Thymus (tissue), 11 donors: Measurements from ENCODE around the gene SBK3. TPM values are rescaled to one million over a fixed set of nuclear protein-coding genes. Genes with fewer than 3 reads are reported as not detected.
"Not testable (repeated sequence)": the region's sequence is repeated elsewhere in the genome, so short reads cannot be mapped to it uniquely, and the experiment has no call there.

Experiments
- DNase-seq, 9 donors: peaks; one replicate each; pipeline ENCODE4 v3.0.0-alpha.2; 2013; ENCODE audit warnings: low spot score in 9 of 9, low read depth in 6 of 9, missing footprints in 1 of 9
- H3K27ac ChIP-seq, 2 donors: one replicate each; pipeline ENCODE4 v1.5.1; 2013; ENCODE audit warnings: control low read depth in 1 of 2, low read depth in 1 of 2, low read length in 1 of 2, mild to moderate bottlenecking in 1 of 2, moderate library complexity in 1 of 2
- H3K27me3 ChIP-seq, 2 donors: one replicate each; pipeline ENCODE4 v1.5.1; 2013; ENCODE audit warnings: low read length in 1 of 2; ENCODE audit not compliant: control insufficient read depth in 2 of 2, insufficient read depth in 1 of 2
- H3K36me3 ChIP-seq, 2 donors: one replicate each; pipeline ENCODE4 v1.5.1; 2013; ENCODE audit warnings: low read length in 1 of 2, mild to moderate bottlenecking in 1 of 2, moderate library complexity in 1 of 2; ENCODE audit not compliant: control insufficient read depth in 2 of 2, insufficient read depth in 2 of 2
- H3K4me1 ChIP-seq, 2 donors: one replicate each; pipeline ENCODE4 v1.5.1; 2013; ENCODE audit warnings: low read length in 2 of 2; ENCODE audit not compliant: control insufficient read depth in 2 of 2, insufficient read depth in 2 of 2
- H3K4me3 ChIP-seq, 2 donors: one replicate each; pipeline ENCODE4 v1.5.1; 2013; ENCODE audit warnings: low read length in 2 of 2, control low read depth in 1 of 2, mild to moderate bottlenecking in 1 of 2
- H3K9me3 ChIP-seq, 2 donors: one replicate each; pipeline ENCODE4 v1.5.1; 2013; ENCODE audit warnings: low read length in 1 of 2, mild to moderate bottlenecking in 1 of 2; ENCODE audit not compliant: control insufficient read depth in 2 of 2, insufficient read depth in 1 of 2
- WGBS: extraction: QIAGEN DNeasy Blood & Tissue Kit; methylation state at CpG from one replicate; pipeline ENCODE4 v1.1.7; 2013; 5-methylcytosine and 5-hydroxymethylcytosine counted together
- polyA plus RNA-seq: library from polyadenylated mRNA; stranded (reverse); fragments of 200-250 nt; gene quantifications from one replicate; pipeline ENCODE4 v1.2.3, GENCODE V29; 2013
- total RNA-seq: library from RNA; stranded (reverse); fragments of 120-200 nt; gene quantifications from one replicate; pipeline ENCODE4 v1.2.4, GENCODE V29; 2013
- donor health status: healthy.

Gene SBK3
- total and polyA plus RNA-seq, 2 donors, result 0.11 TPM; not detected in 1

GRCh38 chr19:55497763-55498162 is 47.6 kb downstream of the SBK3 start:
- no peak for DNase-seq
- H3K36me3 ChIP-seq, result peaks cover 8 to 25% of the 10 kb centered on the region in 2 donors
- peaks cover 0 to 17% of the 10 kb centered on the region in 2 donors for H3K9me3 ChIP-seq
- H3K4me3 ChIP-seq, result no peak overlapping the region
- peaks cover 3 to 27% of the 10 kb centered on the region in 2 donors for H3K4me1 ChIP-seq
- peaks cover 0 to 18% of the 10 kb centered on the region in 2 donors for H3K27me3 ChIP-seq
- H3K27ac ChIP-seq, result no peak overlapping the region
- 94% methylated on average over 13 of the region's 13 CpGs for WGBS

GRCh38 chr19:55496820-55497219 is 48.5 kb downstream of the SBK3 start:
- 90% methylated on average over 10 of the region's 10 CpGs for WGBS
- Histone ChIP-seq H3K27me3 (peaks cover 0 to 21% of the 10 kb centered on the region in 2 donors), H3K9me3 (peaks cover 0 to 16% of the 10 kb centered on the region in 2 donors), H3K4me1 (peaks cover 13 to 37% of the 10 kb centered on the region in 2 donors), H3K36me3 (peaks cover 8 to 24% of the 10 kb centered on the region in 2 donors)
- not testable (repeated sequence) for DNase-seq, H3K4me3 ChIP-seq, H3K27ac ChIP-seq

GRCh38 chr19:55495646-55496349 is 49.5 kb downstream of the SBK3 start:
- WGBS, result 95% methylated on average over 11 of the region's 11 CpGs

GRCh38 chr19:55494172-55494761 is 51.1 kb downstream of the SBK3 start:
- Histone ChIP-seq H3K9me3 (no peaks in the 10 kb centered on the region), H3K27me3 (peaks cover 0 to 34% of the 10 kb centered on the region in 2 donors), H3K4me1 (peaks cover 18 to 49% of the 10 kb centered on the region in 2 donors), H3K36me3 (peaks cover 0 to 5% of the 10 kb centered on the region in 2 donors), H3K4me3 (no peak overlapping the region), H3K27ac (no peak overlapping the region)
- peak in 1 of 9 donors; percentile 33 for DNase-seq
- WGBS, result 55% methylated on average over 22 of the region's 22 CpGs

More at GRCh38 chr19:55495646-55496349, 49.5 kb downstream of the SBK3 start:
- H3K27me3 ChIP-seq, result peaks cover 0 to 27% of the 10 kb centered on the region in 2 donors
- no peak overlapping the region for H3K4me3 ChIP-seq
- H3K27ac ChIP-seq, result no peak overlapping the region
- H3K4me1 ChIP-seq, result peaks cover 15 to 45% of the 10 kb centered on the region in 2 donors
- H3K9me3 ChIP-seq, result peaks cover 0 to 6% of the 10 kb centered on the region in 2 donors
- H3K36me3 ChIP-seq, result peaks cover 8 to 14% of the 10 kb centered on the region in 2 donors
- no peak for DNase-seq

GRCh38 chr19:55493645-55494171 is 51.6 kb downstream of the SBK3 start:
- Histone ChIP-seq H3K4me3 (no peak overlapping the region), H3K9me3 (no peaks in the 10 kb centered on the region), H3K27ac (no peak overlapping the region), H3K27me3 (peaks cover 0 to 34% of the 10 kb centered on the region in 2 donors), H3K4me1 (peaks cover 19 to 49% of the 10 kb centered on the region in 2 donors), H3K36me3 (no peaks in the 10 kb centered on the region)
- WGBS, result 67% methylated on average over 38 of the region's 38 CpGs
- DNase-seq, result no peak

GRCh38 chr19:55493052-55493644 is 52.2 kb downstream of the SBK3 start:
- DNase-seq, result no peak
- H3K9me3 ChIP-seq, result no peaks in the 10 kb centered on the region
- no peak overlapping the region for H3K27ac ChIP-seq
- WGBS, result 76% methylated on average over 18 of the region's 18 CpGs
- H3K4me1 ChIP-seq, result peaks cover 19 to 47% of the 10 kb centered on the region in 2 donors
- H3K4me3 ChIP-seq, result no peak overlapping the region
- H3K27me3 ChIP-seq, result peaks cover 0 to 34% of the 10 kb centered on the region in 2 donors
- H3K36me3 ChIP-seq, result no peaks in the 10 kb centered on the region

- 59% methylated on average over 12 of the region's 12 CpGs for WGBS
- H3K4me3 ChIP-seq, result no peak overlapping the region
- H3K9me3 ChIP-seq, result peaks cover 0 to 2% of the 10 kb centered on the region in 2 donors
- peaks cover 0 to 1% of the 10 kb centered on the region in 2 donors for H3K36me3 ChIP-seq
- H3K27me3 ChIP-seq, result peaks cover 0 to 34% of the 10 kb centered on the region in 2 donors
- peaks cover 25 to 51% of the 10 kb centered on the region in 2 donors for H3K4me1 ChIP-seq
- H3K27ac ChIP-seq, result peak overlapping the region in 1 of 2 donors; percentile 60
- DNase-seq, result peak in 1 of 9 donors; percentile 48
These were observed 52.9 kb downstream of the SBK3 start for GRCh38 chr19:55492362-55492944.

- peaks cover 32 to 58% of the 10 kb centered on the region in 2 donors for H3K4me1 ChIP-seq
- peaks cover 0 to 8% of the 10 kb centered on the region in 2 donors for H3K9me3 ChIP-seq
- peaks cover 4 to 8% of the 10 kb centered on the region in 2 donors for H3K36me3 ChIP-seq
- H3K27me3 ChIP-seq, result peaks cover 0 to 34% of the 10 kb centered on the region in 2 donors
- H3K27ac ChIP-seq, result peak overlapping the region in 1 of 2 donors; percentile 60
- no peak for DNase-seq
- WGBS, result 86% methylated on average over 24 of the region's 24 CpGs
- H3K4me3 ChIP-seq, result no peak overlapping the region
These were observed 53.6 kb downstream of the SBK3 start for GRCh38 chr19:55491546-55492360.
